Stimulated activated naive CD4-positive, alpha-beta T cell (primary cell): ENCODE data around the gene KRT74.

Experiments used
- DNase-seq, 6 experiments: peaks; one replicate each; lab custom pipeline; 2025; lab: John Stamatoyannopoulos, UW

The KRT74 gene

DNA sequence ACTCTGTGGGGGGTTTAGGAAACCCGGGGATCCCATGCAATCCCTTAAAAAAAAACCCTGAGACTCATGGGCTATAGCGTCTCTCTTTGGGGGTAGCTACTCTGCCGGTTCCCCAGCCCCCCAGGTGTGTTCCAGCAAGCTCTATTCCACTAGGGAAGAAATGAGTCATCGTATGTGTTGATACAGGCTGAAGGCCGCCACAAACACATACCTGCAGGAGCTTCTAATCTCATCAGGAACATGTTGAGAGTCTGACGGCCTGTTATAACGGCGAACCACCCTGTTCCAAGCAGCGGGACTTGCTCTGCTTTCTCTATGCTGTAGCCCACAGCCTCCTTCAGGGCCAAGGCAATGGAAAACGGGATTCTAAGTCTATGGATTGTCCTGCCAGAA lies 52.5 kb downstream of the KRT74 start:
- DNase-seq = no peak

- DNase-seq = no peak
These were observed 53.6 kb downstream of the KRT74 start, which contains the start of gene KRT5 for GRCh38 chr12:52519826-52520662. KRT5 (minus strand) TSS chr12:52520394; CDS start chr12:52520296, 98 bp downstream.

GRCh38 chr12:52519387-52519703 lies 54.3 kb downstream of the KRT74 start:
- DNase-seq = no peak

DNA sequence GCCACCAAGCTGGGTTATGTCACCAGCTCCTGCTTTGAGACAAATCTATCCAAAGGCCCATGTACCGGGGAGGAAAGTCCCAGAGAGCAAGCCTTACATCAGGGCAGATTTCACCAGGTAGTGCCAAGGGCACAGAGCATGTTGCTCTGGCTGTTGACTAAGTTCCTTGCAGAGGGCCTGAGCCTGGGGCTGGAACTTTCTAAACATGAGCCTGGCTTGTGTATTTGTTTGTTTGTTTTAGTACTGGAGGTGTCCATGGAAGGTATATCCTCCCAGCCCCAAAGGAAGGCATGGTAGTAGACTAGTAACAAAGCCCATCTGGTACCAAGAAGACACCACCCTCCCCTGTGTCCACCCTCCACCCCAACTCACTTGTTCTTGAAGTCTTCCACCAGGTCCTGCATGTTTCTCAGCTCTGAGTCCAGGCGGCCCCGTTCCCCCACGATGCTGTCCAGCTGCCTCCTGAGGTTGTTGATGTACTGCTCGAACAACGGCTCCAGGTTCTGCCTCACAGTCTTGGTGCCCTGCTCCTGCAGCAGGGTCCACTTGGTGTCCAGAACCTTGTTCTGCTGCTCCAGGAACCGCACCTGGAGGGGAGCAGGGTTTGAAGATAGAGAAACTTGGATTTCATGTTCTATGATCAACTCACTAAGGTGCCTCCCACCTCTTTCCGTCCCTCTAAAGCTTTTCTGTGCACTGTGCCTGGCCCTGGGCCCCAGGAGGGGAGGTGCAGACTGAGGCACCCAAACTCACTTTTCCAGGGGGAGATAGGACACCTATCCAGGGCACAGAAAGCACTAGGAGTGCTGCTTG lies 54.9 kb downstream of the KRT74 start:
- no peak for DNase-seq

GRCh38 chr12:52517888-52518287 lies 55.8 kb downstream of the KRT74 start:
- DNase-seq = no peak

DNA sequence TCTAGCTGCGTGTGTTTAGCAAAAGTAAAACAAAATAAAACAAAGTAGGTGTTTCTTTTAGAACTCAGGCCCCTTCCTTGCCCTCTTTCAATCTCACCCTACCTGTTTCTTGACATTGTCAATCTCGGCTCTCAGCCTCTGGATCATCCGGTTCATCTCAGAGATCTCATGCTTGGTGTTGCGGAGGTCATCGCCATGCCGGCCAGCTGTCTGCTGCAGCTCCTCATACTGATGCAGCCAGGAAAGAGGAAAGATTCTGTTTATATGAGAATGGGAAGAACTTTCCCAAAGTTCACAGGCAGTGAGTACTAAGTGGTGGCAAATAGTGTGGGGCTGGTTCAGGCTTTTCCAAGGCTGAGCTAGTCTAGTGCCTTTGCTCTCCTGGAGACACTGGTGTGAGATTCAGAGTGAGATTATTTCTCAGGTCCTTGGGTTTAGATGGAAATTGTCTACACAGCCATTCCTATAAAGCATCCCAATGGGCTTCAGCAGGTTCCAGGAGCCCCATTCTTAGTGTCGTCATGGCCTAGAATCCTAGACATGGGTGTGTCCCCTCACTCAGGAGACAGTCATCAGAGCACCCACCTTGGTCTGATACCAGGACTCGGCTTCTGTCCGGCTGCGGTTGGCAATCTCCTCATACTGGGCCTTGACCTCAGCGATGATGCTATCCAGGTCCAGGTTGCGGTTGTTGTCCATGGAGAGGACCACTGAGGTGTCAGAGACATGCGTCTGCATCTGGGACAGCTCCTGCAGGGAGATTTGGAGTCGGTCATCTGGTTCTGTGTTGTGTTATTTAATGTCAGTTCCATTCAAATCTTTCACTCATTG lies 56.4 kb downstream of the KRT74 start:
- no peak for DNase-seq

GRCh38 chr12:52515927-52516831 lies 57.5 kb downstream of the KRT74 start:
- DNase-seq = no peak
